H9 (cell line): ENCODE results near the gene ZNF169. TPM values are rescaled to one million over a fixed set of nuclear protein-coding genes. Genes with fewer than 3 reads are reported as not detected.

Source experiments
- DNase-seq: peaks from one replicate; pipeline ENCODE4 v3.0.0-alpha.2; 2017
- H2AFZ ChIP-seq: one replicate; pipeline ENCODE4 v1.6.1; 2013; ENCODE audit warnings: mild to moderate bottlenecking, low read length, control low read depth, moderate library complexity
- H2AK5ac ChIP-seq: 2 replicates; pipeline ENCODE4 v1.6.1; 2013; ENCODE audit warnings: low read length, control low read depth, mixed read lengths; ENCODE audit not compliant: insufficient read length
- H2BK120ac ChIP-seq: one replicate; pipeline ENCODE4 v1.6.1; 2013; ENCODE audit warnings: low read depth, mild to moderate bottlenecking, low read length, control low read depth, inconsistent platforms; ENCODE audit not compliant: poor library complexity, severe bottlenecking
- H2BK12ac ChIP-seq: 2 replicates; pipeline ENCODE4 v1.6.1; 2013; ENCODE audit warnings: low read length, control low read depth, mixed read lengths, low read depth; ENCODE audit not compliant: insufficient read length
- H2BK15ac ChIP-seq: 2 replicates; pipeline ENCODE4 v1.6.1; 2013; ENCODE audit warnings: low read depth, low read length, control low read depth
- H2BK20ac ChIP-seq: one replicate; pipeline ENCODE4 v1.6.1; 2013; ENCODE audit warnings: low read depth, mild to moderate bottlenecking, low read length, control low read depth, inconsistent platforms; ENCODE audit not compliant: poor library complexity, severe bottlenecking
- H2BK5ac ChIP-seq: 2 replicates; pipeline ENCODE4 v1.6.1; 2013; ENCODE audit warnings: low read length, control low read depth, mixed read lengths; ENCODE audit not compliant: insufficient read length
- H3K14ac ChIP-seq: 2 replicates; pipeline ENCODE4 v1.6.1; 2013; ENCODE audit warnings: low read length, control low read depth; ENCODE audit not compliant: insufficient read depth
- H3K18ac ChIP-seq: 2 replicates; pipeline ENCODE4 v1.6.1; 2013; ENCODE audit warnings: low read depth, mild to moderate bottlenecking, mixed read lengths, low read length, control low read depth; ENCODE audit not compliant: insufficient read length
- H3K23ac ChIP-seq: 2 replicates; pipeline ENCODE4 v1.6.1; 2013; ENCODE audit warnings: low read length, control low read depth, mixed read lengths, low read depth; ENCODE audit not compliant: insufficient read length
- H3K23me2 ChIP-seq: 2 replicates; pipeline ENCODE4 v1.6.1; 2013; ENCODE audit warnings: low read depth, mild to moderate bottlenecking, mixed read lengths, low read length, control low read depth; ENCODE audit not compliant: insufficient read length, poor library complexity, severe bottlenecking
- H3K27ac ChIP-seq: 2 replicates; pipeline ENCODE4 v1.5.1; 2013; ENCODE audit warnings: low read length, control low read depth, mixed read lengths, low read depth; ENCODE audit not compliant: insufficient read length
- H3K27me3 ChIP-seq: 2 replicates; pipeline ENCODE4 v1.6.1; 2013; ENCODE audit warnings: low read length, control low read depth, inconsistent platforms; ENCODE audit not compliant: insufficient read depth
- H3K4ac ChIP-seq: 2 replicates; pipeline ENCODE4 v1.6.1; 2013; ENCODE audit warnings: low read depth, mild to moderate bottlenecking, control low read depth, inconsistent platforms, low read length, moderate library complexity
- H3K4me1 ChIP-seq: 2 replicates; pipeline ENCODE4 v1.6.1; 2013; ENCODE audit warnings: low read length, control low read depth, inconsistent platforms; ENCODE audit not compliant: insufficient read depth
- H3K4me2 ChIP-seq: 2 replicates; pipeline ENCODE4 v1.6.1; 2013; ENCODE audit warnings: low read length, control low read depth, mixed read lengths; ENCODE audit not compliant: insufficient read length, insufficient read depth
- H3K56ac ChIP-seq: 2 replicates; pipeline ENCODE4 v1.6.1; 2013; ENCODE audit warnings: low read depth, mild to moderate bottlenecking, mixed read lengths, low read length, control low read depth; ENCODE audit not compliant: insufficient read length
- H3K79me1 ChIP-seq: 2 replicates; pipeline ENCODE4 v1.6.1; 2013; ENCODE audit warnings: low read depth, mild to moderate bottlenecking, moderate library complexity, low read length, control low read depth, inconsistent platforms; ENCODE audit not compliant: insufficient read depth, poor library complexity, severe bottlenecking
- H3K79me2 ChIP-seq: 2 replicates; pipeline ENCODE4 v1.6.1; 2013; ENCODE audit warnings: low read length, control low read depth, inconsistent platforms; ENCODE audit not compliant: insufficient read depth
- H3K9ac ChIP-seq: 2 replicates; pipeline ENCODE4 v1.6.1; 2013; ENCODE audit warnings: low read length, control low read depth, mixed read lengths; ENCODE audit not compliant: insufficient read length; ENCODE audit errors: extremely low read depth
- H3K9me3 ChIP-seq: one replicate; pipeline ENCODE4 v1.6.1; 2013; ENCODE audit warnings: low read depth, low read length, inconsistent platforms; ENCODE audit not compliant: control insufficient read depth
- H3T11ph ChIP-seq: one replicate; pipeline ENCODE4 v1.6.1; 2013; ENCODE audit warnings: mild to moderate bottlenecking, low read length, control low read depth, inconsistent platforms
- H4K20me1 ChIP-seq: one replicate; pipeline ENCODE4 v1.6.1; 2013; ENCODE audit not compliant: control insufficient read depth, insufficient read length, insufficient read depth
- H4K5ac ChIP-seq: 2 replicates; pipeline ENCODE4 v1.6.1; 2013; ENCODE audit warnings: low read depth, mild to moderate bottlenecking, mixed read lengths, low read length, control low read depth; ENCODE audit not compliant: insufficient read length
- H4K8ac ChIP-seq: replicated peaks from 2 replicates; pipeline ENCODE4 v1.6.1; 2013; ENCODE audit warnings: low read length, control low read depth, mixed read lengths, low read depth; ENCODE audit not compliant: insufficient read length
- H4K91ac ChIP-seq: 2 replicates; pipeline ENCODE4 v1.6.1; 2013; ENCODE audit warnings: low read depth, mild to moderate bottlenecking, moderate library complexity, mixed read lengths, low read length, control low read depth; ENCODE audit not compliant: insufficient read length
- H3K27ac Mint-ChIP-seq, 3 experiments: 2 replicates in 2 of 3; 3 replicates in 1 of 3; pipeline ENCODE4 v1.8.0; 2020 to 2021; ENCODE audit warnings: mixed read lengths in 3 of 3, mild to moderate bottlenecking in 1 of 3, moderate library complexity in 1 of 3
- H3K27me3 Mint-ChIP-seq: 2 replicates; pipeline ENCODE4 v1.8.0; 2021; ENCODE audit warnings: low read depth, mild to moderate bottlenecking, moderate library complexity, mixed read lengths
- H3K36me3 Mint-ChIP-seq, 3 experiments: 2 replicates in 2 of 3; 3 replicates in 1 of 3; pipeline ENCODE4 v1.8.0; 2020 to 2021; ENCODE audit warnings: low read depth in 3 of 3, mixed read lengths in 3 of 3; ENCODE audit not compliant: insufficient read depth in 1 of 3
- H3K4me1 Mint-ChIP-seq, 2 experiments: 2 replicates each; pipeline ENCODE4 v1.8.0; 2020; ENCODE audit warnings: mixed read lengths in 2 of 2
- H3K4me3 Mint-ChIP-seq, 2 experiments: 2 replicates in 1 of 2; 3 replicates in 1 of 2; pipeline ENCODE4 v1.8.0; 2020 to 2021; ENCODE audit warnings: mild to moderate bottlenecking in 2 of 2, mixed read lengths in 2 of 2, moderate library complexity in 1 of 2
- H3K9me3 Mint-ChIP-seq, 2 experiments: 2 replicates in 1 of 2; 3 replicates in 1 of 2; pipeline ENCODE4 v1.8.0; 2020; ENCODE audit warnings: mild to moderate bottlenecking in 2 of 2, mixed read lengths in 2 of 2, moderate library complexity in 1 of 2
- CTCF ChIP-seq: fragments of 200-600 bp; sonication (generic); conservative IDR thresholded peaks from 3 replicates; pipeline ENCODE4 v1.8.0; 2021; ENCODE audit warnings: antibody characterized with exemption, mild to moderate bottlenecking
- WGBS: extraction: QIAGEN DNeasy Blood & Tissue Kit; methylation state at CpG from one replicate; pipeline ENCODE4 v1.1.7; 2013; ENCODE audit warnings: missing lambda C conversion rate, low lambda C conversion rate, mixed read lengths; ENCODE audit not compliant: insufficient read length; ENCODE audit errors: extremely low coverage; 5-methylcytosine and 5-hydroxymethylcytosine counted together
- total RNA-seq: library from RNA; stranded (reverse); gene quantifications from 2 replicates; pipeline ENCODE4 v1.2.1, GENCODE V29; 2021

The ZNF169 gene
- total RNA-seq, 1 experiment from 2014 or later = 4.8 TPM

GRCh38 chr9:94280409-94280989 is 21.4 kb downstream of the ZNF169 start:
- peaks cover 31 to 36% (median 34%) of the 10 kb centered on the region in 3 experiments for H3K36me3 Mint-ChIP-seq
- H3K79me2 ChIP-seq = no peaks in the 10 kb centered on the region; the same call in 1 of the 2 replicates
- DNase-seq = no peak
- H3K79me1 ChIP-seq = no peaks in the 10 kb centered on the region
- no peak overlapping the region for H3K23ac ChIP-seq
- H2AFZ ChIP-seq = no peak overlapping the region
- TF ChIP-seq CTCF = no peak
- no peak overlapping the region for H3T11ph ChIP-seq
- H4K20me1 ChIP-seq = no peaks in the 10 kb centered on the region
- H2BK120ac ChIP-seq = no peak overlapping the region
- no peak overlapping the region for H3K18ac ChIP-seq
- H4K5ac ChIP-seq = no peak overlapping the region
- no peaks in the 10 kb centered on the region for H3K4me1 ChIP-seq
- H3K9me3 ChIP-seq = no peaks in the 10 kb centered on the region
- peaks cover 3 to 8% of the 10 kb centered on the region in 2 experiments; a peak in 4 of 5 replicates for H3K9me3 Mint-ChIP-seq
- no peak overlapping the region for H3K27ac Mint-ChIP-seq
- no peak overlapping the region for H2BK5ac ChIP-seq
- H3K23me2 ChIP-seq = no peaks in the 10 kb centered on the region
- no peak overlapping the region for H2BK15ac ChIP-seq
- H3K27me3 ChIP-seq = no peaks in the 10 kb centered on the region
- no CpG with 5 or more reads among the region's 9 CpGs for WGBS
- no peak overlapping the region for H3K27ac ChIP-seq
- no peak overlapping the region for H3K4me2 ChIP-seq
- no peak overlapping the region for H3K4ac ChIP-seq
- no peaks in the 10 kb centered on the region for H3K27me3 Mint-ChIP-seq
- H3K4me1 Mint-ChIP-seq = peaks cover 9 to 11% of the 10 kb centered on the region in 2 experiments
- H2AK5ac ChIP-seq = no peak overlapping the region
- H2BK12ac ChIP-seq = no peak overlapping the region
- H4K8ac ChIP-seq = no peak overlapping the region
- no peak overlapping the region for H4K91ac ChIP-seq
- no peak overlapping the region for H3K14ac ChIP-seq
- H3K9ac ChIP-seq = no peak overlapping the region
- H2BK20ac ChIP-seq = no peak overlapping the region
- H3K4me3 Mint-ChIP-seq = no peak overlapping the region
- no peak overlapping the region for H3K56ac ChIP-seq
